DND-41 (cell line): ENCODE results near the gene UBE2A.
A peak's percentile ranks its signal among the peaks of the same experiment; 100 is the strongest.

Experiments used
- ATAC-seq: fragments of 200-7000 bp; cut with Tn5 transposase; 3 replicates; pipeline ENCODE4 v1.9.1; 2021; ENCODE audit warnings: low read depth; ENCODE audit not compliant: insufficient read depth
- DNase-seq: peaks from one replicate; pipeline ENCODE4 v3.0.0-alpha.2; 2020
- H2AFZ ChIP-seq: 2 replicates; pipeline ENCODE4 v1.6.0; 2012; ENCODE audit warnings: low read depth, low read length
- H3K27ac ChIP-seq: 2 replicates; pipeline ENCODE4 v1.5.1; 2012; ENCODE audit warnings: low read length, inconsistent platforms
- H3K27me3 ChIP-seq: fragments of 200-600 bp; sonication (generic); 2 replicates; pipeline ENCODE4 v1.6.0; 2012; ENCODE audit warnings: low read length, mild to moderate bottlenecking, inconsistent platforms; ENCODE audit not compliant: insufficient read depth, poor library complexity
- H3K36me3 ChIP-seq: 2 replicates; pipeline ENCODE4 v1.5.1; 2012; ENCODE audit warnings: low read length, inconsistent platforms; ENCODE audit not compliant: insufficient read depth
- H3K4me1 ChIP-seq: 2 replicates; pipeline ENCODE4 v1.5.1; 2012; ENCODE audit warnings: mild to moderate bottlenecking, low read length; ENCODE audit not compliant: insufficient read depth
- H3K4me2 ChIP-seq: 2 replicates; pipeline ENCODE4 v1.6.0; 2012; ENCODE audit warnings: mild to moderate bottlenecking, moderate library complexity, low read length, inconsistent platforms; ENCODE audit not compliant: insufficient read depth
- H3K4me3 ChIP-seq, 2 experiments: fragments of 200-600 bp in 1 of 2; shearing (Covaris generic) in 1 of 2; 2 replicates each; pipeline ENCODE4 v1.5.1; 2012 to 2016; ENCODE audit warnings: inconsistent platforms in 2 of 2, low read length in 2 of 2, mild to moderate bottlenecking in 2 of 2, low read depth in 1 of 2, moderate library complexity in 1 of 2
- H3K79me2 ChIP-seq: 2 replicates; pipeline ENCODE4 v1.6.0; 2012; ENCODE audit warnings: low read length, inconsistent platforms; ENCODE audit not compliant: insufficient read depth
- H3K9ac ChIP-seq: 2 replicates; pipeline ENCODE4 v1.6.0; 2012; ENCODE audit warnings: low read depth, mild to moderate bottlenecking, inconsistent platforms, low read length, moderate library complexity
- H3K9me3 ChIP-seq: 2 replicates; pipeline ENCODE4 v1.5.1; 2012; ENCODE audit warnings: low read length, moderate library complexity, mild to moderate bottlenecking, inconsistent platforms; ENCODE audit not compliant: insufficient read depth, severe bottlenecking
- H4K20me1 ChIP-seq: 2 replicates; pipeline ENCODE4 v1.6.0; 2012; ENCODE audit warnings: low read length; ENCODE audit not compliant: insufficient read depth
- CTCF ChIP-seq: IDR thresholded peaks from 2 replicates; pipeline ENCODE4 v1.5.1; 2012; ENCODE audit warnings: borderline replicate concordance, low read length, moderate library complexity, mild to moderate bottlenecking; ENCODE audit not compliant: poor library complexity, severe bottlenecking; ENCODE audit errors: extremely low read depth
- EZH2 ChIP-seq: IDR thresholded peaks from 3 replicates; pipeline ENCODE4 v1.6.1; 2012; ENCODE audit warnings: borderline replicate concordance, low read depth, mild to moderate bottlenecking, moderate library complexity, low read length, inconsistent platforms; ENCODE audit not compliant: severe bottlenecking

The UBE2A gene

GRCh38 chrX:119573840-119574393, 446 bp upstream of the UBE2A start:
- Histone ChIP-seq H3K9ac (peak overlapping the region; percentile 75), H3K27me3 (no peaks in the 10 kb centered on the region), H2AFZ (peak overlapping the region; percentile 90), H3K4me1 (peaks cover 25% of the 10 kb centered on the region), H3K4me2 (peak overlapping the region; percentile 74), H3K36me3 (peaks cover 17% of the 10 kb centered on the region), H3K9me3 (no peaks in the 10 kb centered on the region), H3K79me2 (peaks cover 35% of the 10 kb centered on the region), H3K4me3 (peak overlapping the region; percentile 75 to 89; a peak in 3 of 4 replicates), H3K27ac (peak overlapping the region; percentile 74), H4K20me1 (peaks cover 7% of the 10 kb centered on the region; the same call in 1 of the 2 replicates)
- ATAC-seq (peak; percentile 10; the same call in 2 of the 3 replicates), DNase-seq (no peak)
- TF ChIP-seq EZH2 (no peak), CTCF (no peak)

- no peak overlapping the region for H3K27ac ChIP-seq
- H3K79me2 ChIP-seq = peaks cover 32% of the 10 kb centered on the region
- peaks cover 17% of the 10 kb centered on the region for H3K36me3 ChIP-seq
Observed at GRCh38 chrX:119579414-119579813, 5.1 kb downstream of the UBE2A start.

GRCh38 chrX:119583431-119584059, 9.2 kb downstream of the UBE2A start:
- H3K9me3 ChIP-seq = no peaks in the 10 kb centered on the region
- no peak overlapping the region for H3K27ac ChIP-seq
- no peaks in the 10 kb centered on the region for H4K20me1 ChIP-seq
- H3K36me3 ChIP-seq = peaks cover 2% of the 10 kb centered on the region; the same call in 1 of the 2 replicates
- no peak overlapping the region for H3K4me3 ChIP-seq
- no peak for ATAC-seq
- H3K4me1 ChIP-seq = no peaks in the 10 kb centered on the region
- H2AFZ ChIP-seq = no peak overlapping the region
- no peak overlapping the region for H3K9ac ChIP-seq
- DNase-seq = no peak
- H3K79me2 ChIP-seq = no peaks in the 10 kb centered on the region; the same call in 1 of the 2 replicates
- H3K4me2 ChIP-seq = no peak overlapping the region
- no peaks in the 10 kb centered on the region for H3K27me3 ChIP-seq
- TF ChIP-seq EZH2 (no peak), CTCF (no peak)

More at GRCh38 chrX:119579414-119579813, 5.1 kb downstream of the UBE2A start:
- no peak overlapping the region for H3K4me2 ChIP-seq
- H3K9ac ChIP-seq = no peak overlapping the region
- peaks cover 7% of the 10 kb centered on the region; the same call in 1 of the 2 replicates for H4K20me1 ChIP-seq
- peaks cover 17% of the 10 kb centered on the region for H3K4me1 ChIP-seq
- H2AFZ ChIP-seq = no peak overlapping the region
- no peaks in the 10 kb centered on the region for H3K9me3 ChIP-seq
- TF ChIP-seq EZH2 = no peak
- no peak for TF ChIP-seq CTCF
- no peak for ATAC-seq
- DNase-seq = no peak
- H3K4me3 ChIP-seq = no peak overlapping the region
- no peaks in the 10 kb centered on the region for H3K27me3 ChIP-seq
